Liver (tissue), 3 donors: ENCODE data around the gene MAP4K2.

Source experiments
- FOXA1 ChIP-seq: IDR thresholded peaks from 2 replicates; pipeline ENCODE4 v1.6.1; 2016; ENCODE audit warnings: antibody characterized with exemption
- HNF4A ChIP-seq, 2 donors: conservative IDR thresholded peaks; 2 replicates each; pipeline ENCODE4 v1.6.1; 2016; ENCODE audit warnings: antibody characterized with exemption in 2 of 2, mild to moderate bottlenecking in 2 of 2
- RAD21 ChIP-seq, 2 donors: IDR thresholded peaks; 2 replicates each; pipeline ENCODE4 v1.6.1; 2016; ENCODE audit warnings: antibody characterized with exemption in 2 of 2, mild to moderate bottlenecking in 2 of 2
- SP1 ChIP-seq: IDR thresholded peaks from 2 replicates; pipeline ENCODE4 v1.6.1; 2018; ENCODE audit warnings: antibody characterized with exemption, mild to moderate bottlenecking
- TAF1 ChIP-seq: conservative IDR thresholded peaks from 2 replicates; pipeline ENCODE4 v1.6.1; 2016; ENCODE audit warnings: antibody characterized with exemption, mild to moderate bottlenecking
- YY1 ChIP-seq: IDR thresholded peaks from 2 replicates; pipeline ENCODE4 v1.6.1; 2016; ENCODE audit warnings: antibody characterized with exemption, mild to moderate bottlenecking
- TF ChIP-seq, protein P1 (sequence below): fragments of 150-350 bp; IDR thresholded peaks from 2 replicates; pipeline ENCODE4 v1.5.1; 2017; ENCODE audit warnings: improper control_type of control experiment, low read depth, low read length; ENCODE audit not compliant: missing input control
- TF ChIP-seq, protein P2 (sequence below): IDR thresholded peaks from 2 replicates; pipeline ENCODE4 v1.6.1; 2016; ENCODE audit warnings: antibody characterized with exemption
- TF ChIP-seq, protein P3 (sequence below): IDR thresholded peaks from 2 replicates; pipeline ENCODE4 v1.6.1; 2016; ENCODE audit warnings: antibody characterized with exemption, mild to moderate bottlenecking
- TF ChIP-seq, protein P4 (sequence below): IDR thresholded peaks from 2 replicates; pipeline ENCODE4 v1.6.1; 2016; ENCODE audit warnings: antibody characterized with exemption
- TF ChIP-seq, protein P5 (sequence below): IDR thresholded peaks from 2 replicates; pipeline ENCODE4 v1.6.1; 2016; ENCODE audit warnings: antibody characterized with exemption
- donor health status: healthy.
- donor health status: healthy.

DNA sequence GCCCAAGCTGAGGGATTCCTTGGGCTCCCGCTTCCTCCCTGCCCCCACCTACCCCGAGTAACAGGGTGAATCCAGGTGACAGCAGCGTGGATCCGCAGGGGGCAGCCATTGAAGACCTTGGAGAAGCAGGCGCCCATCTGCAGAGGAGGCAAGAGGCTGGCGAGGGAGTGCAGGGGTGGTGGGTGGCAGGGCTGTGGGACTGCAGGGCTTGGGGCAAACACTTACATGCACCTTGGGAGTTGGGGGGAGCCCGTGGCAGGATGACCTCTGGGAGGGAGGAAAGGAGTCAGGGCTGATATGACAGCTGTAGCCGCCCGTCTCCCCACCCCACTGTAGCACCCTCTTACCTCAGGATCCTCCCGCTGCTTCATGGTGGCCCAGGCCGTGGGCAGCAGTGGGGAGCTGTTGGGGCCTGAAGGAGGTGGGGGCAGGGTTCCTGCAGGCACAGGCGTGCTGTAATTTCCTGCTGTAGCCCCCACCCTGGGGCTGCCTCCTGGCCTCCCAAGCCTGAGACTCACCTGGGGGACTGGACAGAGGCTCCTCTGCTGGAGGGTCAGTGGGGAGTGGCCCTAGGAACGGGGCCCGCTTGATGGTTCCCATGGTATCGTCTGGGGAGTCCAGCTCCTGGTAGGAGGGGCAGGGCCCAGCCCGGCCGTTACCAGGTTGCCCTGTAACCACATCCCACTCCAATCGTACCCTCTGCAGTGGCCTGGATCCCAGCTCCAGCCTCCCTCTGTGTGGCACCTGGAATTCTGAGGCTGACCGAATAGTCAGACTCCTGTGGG is 6.1 kb downstream of the MAP4K2 start:
- TF ChIP-seq, protein P1, sequence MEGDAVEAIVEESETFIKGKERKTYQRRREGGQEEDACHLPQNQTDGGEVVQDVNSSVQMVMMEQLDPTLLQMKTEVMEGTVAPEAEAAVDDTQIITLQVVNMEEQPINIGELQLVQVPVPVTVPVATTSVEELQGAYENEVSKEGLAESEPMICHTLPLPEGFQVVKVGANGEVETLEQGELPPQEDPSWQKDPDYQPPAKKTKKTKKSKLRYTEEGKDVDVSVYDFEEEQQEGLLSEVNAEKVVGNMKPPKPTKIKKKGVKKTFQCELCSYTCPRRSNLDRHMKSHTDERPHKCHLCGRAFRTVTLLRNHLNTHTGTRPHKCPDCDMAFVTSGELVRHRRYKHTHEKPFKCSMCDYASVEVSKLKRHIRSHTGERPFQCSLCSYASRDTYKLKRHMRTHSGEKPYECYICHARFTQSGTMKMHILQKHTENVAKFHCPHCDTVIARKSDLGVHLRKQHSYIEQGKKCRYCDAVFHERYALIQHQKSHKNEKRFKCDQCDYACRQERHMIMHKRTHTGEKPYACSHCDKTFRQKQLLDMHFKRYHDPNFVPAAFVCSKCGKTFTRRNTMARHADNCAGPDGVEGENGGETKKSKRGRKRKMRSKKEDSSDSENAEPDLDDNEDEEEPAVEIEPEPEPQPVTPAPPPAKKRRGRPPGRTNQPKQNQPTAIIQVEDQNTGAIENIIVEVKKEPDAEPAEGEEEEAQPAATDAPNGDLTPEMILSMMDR, result no peak
- no peak for TF ChIP-seq SP1
- no peak for TF ChIP-seq HNF4A (conservative IDR thresholded peaks at IDR 0.05)
- no peak for TF ChIP-seq TAF1
- TF ChIP-seq, protein P2, sequence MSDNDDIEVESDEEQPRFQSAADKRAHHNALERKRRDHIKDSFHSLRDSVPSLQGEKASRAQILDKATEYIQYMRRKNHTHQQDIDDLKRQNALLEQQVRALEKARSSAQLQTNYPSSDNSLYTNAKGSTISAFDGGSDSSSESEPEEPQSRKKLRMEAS, result no peak
- no peak for TF ChIP-seq YY1
- no peak for TF ChIP-seq RAD21 (IDR thresholded peaks at IDR 0.05)
- TF ChIP-seq, protein P3, sequence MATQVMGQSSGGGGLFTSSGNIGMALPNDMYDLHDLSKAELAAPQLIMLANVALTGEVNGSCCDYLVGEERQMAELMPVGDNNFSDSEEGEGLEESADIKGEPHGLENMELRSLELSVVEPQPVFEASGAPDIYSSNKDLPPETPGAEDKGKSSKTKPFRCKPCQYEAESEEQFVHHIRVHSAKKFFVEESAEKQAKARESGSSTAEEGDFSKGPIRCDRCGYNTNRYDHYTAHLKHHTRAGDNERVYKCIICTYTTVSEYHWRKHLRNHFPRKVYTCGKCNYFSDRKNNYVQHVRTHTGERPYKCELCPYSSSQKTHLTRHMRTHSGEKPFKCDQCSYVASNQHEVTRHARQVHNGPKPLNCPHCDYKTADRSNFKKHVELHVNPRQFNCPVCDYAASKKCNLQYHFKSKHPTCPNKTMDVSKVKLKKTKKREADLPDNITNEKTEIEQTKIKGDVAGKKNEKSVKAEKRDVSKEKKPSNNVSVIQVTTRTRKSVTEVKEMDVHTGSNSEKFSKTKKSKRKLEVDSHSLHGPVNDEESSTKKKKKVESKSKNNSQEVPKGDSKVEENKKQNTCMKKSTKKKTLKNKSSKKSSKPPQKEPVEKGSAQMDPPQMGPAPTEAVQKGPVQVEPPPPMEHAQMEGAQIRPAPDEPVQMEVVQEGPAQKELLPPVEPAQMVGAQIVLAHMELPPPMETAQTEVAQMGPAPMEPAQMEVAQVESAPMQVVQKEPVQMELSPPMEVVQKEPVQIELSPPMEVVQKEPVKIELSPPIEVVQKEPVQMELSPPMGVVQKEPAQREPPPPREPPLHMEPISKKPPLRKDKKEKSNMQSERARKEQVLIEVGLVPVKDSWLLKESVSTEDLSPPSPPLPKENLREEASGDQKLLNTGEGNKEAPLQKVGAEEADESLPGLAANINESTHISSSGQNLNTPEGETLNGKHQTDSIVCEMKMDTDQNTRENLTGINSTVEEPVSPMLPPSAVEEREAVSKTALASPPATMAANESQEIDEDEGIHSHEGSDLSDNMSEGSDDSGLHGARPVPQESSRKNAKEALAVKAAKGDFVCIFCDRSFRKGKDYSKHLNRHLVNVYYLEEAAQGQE, result no peak
- no peak for TF ChIP-seq FOXA1
- TF ChIP-seq, protein P4, sequence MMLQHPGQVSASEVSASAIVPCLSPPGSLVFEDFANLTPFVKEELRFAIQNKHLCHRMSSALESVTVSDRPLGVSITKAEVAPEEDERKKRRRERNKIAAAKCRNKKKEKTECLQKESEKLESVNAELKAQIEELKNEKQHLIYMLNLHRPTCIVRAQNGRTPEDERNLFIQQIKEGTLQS, result no peak
- TF ChIP-seq, protein P5, sequence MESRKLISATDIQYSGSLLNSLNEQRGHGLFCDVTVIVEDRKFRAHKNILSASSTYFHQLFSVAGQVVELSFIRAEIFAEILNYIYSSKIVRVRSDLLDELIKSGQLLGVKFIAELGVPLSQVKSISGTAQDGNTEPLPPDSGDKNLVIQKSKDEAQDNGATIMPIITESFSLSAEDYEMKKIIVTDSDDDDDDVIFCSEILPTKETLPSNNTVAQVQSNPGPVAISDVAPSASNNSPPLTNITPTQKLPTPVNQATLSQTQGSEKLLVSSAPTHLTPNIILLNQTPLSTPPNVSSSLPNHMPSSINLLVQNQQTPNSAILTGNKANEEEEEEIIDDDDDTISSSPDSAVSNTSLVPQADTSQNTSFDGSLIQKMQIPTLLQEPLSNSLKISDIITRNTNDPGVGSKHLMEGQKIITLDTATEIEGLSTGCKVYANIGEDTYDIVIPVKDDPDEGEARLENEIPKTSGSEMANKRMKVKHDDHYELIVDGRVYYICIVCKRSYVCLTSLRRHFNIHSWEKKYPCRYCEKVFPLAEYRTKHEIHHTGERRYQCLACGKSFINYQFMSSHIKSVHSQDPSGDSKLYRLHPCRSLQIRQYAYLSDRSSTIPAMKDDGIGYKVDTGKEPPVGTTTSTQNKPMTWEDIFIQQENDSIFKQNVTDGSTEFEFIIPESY, result no peak
